HG03342 (cell line): ENCODE measurements around the gene PTPRD.

Experiments
- ATAC-seq: cut with Tn5 transposase; IDR thresholded peaks from one replicate; pipeline ENCODE4 v1.9.1; 2021; ENCODE audit warnings: mild to moderate bottlenecking, moderate library complexity; ENCODE audit not compliant: unreplicated experiment

Gene PTPRD

DNA sequence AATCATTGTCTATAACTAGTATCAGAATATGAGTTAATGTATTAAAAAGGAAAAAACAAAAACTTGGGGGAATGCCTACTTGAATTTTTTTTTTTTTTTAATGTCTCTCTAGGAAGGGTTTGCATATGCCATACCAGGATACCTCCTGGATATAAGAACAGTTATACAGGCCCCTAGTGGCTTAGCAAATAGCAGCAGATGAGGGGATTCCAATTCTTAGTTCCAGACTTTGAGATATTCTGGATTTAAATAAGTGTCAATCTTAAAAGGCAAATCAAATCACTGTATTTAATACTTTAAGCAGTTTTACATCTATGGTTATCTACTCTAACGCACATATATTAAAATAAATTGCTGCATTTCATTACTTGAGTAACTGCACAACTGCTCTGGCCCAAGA, 1757.8 kb downstream of the PTPRD start:
- ATAC-seq: no peak

DNA sequence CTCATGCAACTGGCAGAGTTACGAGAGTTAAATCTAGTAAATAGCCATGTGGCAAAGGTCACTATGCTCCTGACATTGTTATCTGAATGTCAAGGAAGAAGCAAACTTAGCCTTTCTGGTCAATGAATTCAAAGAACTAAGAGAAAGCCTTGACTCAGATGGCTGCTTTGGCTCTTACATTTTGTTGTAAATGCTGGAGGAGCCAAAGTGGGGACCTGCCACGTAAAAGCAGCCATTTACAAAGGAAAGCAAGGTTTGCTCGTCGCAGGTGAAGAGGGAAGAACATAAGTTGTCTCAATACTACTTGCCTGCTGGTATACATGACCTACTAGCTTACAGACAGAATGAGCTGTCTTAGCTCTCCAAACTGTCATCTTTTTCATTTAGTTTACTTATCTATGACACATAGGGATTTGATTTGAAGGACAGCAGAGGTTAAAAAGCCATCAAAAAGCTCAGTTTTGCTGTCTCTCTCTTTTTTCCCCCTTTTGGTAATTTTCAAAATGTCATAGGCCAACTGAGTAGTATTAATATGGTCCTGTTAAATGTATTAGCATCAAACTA, 1760.4 kb downstream of the PTPRD start:
- no peak for ATAC-seq

DNA sequence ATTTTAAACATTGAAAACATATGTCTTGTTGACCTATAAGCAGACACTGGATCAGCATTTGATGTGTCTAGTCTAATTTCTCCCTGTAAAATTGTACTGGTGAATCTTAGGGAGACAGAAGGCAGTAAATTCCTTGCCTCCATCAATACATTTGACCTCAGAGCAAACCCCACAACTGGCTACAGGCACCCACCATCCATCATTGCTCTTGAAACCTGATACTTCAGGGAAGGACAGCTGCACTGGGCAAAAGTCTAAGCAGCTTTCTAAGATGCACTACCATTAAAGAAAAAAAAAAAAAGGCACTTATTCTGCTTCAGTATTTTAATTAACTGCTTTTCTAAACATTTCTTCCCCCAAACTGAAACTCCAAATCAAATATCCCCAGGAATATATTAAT, 1761.9 kb downstream of the PTPRD start:
- no peak for ATAC-seq

DNA sequence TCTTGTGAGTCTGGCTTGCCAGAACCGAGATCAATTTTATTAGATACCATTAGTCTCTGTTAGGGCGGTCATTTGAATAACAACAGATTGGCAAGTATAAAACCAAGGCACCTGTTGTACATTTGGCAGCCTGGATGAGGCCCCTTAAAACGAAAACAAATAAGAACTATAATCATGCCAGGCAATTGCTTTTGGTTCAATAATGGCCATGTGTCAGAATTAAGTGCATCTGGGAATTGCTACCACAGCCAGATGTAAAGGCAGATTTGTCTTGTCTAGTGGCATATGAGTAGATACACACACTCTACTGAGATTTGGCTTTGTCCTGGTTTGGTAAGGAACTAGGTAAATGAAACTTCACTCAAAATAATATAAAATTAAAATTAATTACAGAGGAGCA, 1767.0 kb downstream of the PTPRD start:
- no peak for ATAC-seq

DNA sequence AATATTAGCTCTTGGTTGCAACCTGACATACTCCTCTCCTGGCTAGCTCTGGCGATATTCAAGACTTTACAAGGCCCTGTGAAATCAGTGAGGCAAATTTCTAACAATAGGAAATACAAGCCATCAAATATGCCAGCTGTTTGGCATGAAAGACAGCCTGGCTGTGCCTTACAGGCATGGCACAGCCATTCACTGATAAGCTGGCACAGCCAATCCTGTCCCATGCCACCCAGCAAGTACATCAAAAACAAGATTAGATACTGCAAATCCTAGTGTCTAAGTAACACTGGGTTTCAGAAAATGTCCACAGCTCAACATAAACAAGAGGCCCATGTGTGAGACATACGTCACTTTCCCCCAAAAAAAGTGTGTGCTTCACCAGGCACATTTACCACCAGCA, 1767.4 kb downstream of the PTPRD start:
- no peak for ATAC-seq

DNA sequence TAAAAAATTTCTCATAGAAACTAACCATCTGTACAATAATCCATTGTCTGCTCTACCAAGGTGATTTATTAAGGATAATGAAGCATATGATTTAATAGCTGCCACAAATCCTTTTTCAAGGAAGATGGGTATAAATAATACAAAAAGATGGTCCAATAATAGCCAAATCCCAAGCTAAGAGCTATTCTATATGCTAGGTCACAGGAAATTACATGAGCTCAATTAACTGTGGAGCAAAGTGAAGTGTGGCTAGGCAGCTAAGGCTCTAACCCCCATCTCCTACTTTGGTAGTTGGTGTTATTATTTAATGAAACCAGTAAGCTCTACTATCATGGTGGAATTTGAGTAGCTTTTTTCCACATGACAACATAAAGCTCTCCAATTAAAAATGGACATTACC, 1768.3 kb downstream of the PTPRD start:
- no peak for ATAC-seq

DNA sequence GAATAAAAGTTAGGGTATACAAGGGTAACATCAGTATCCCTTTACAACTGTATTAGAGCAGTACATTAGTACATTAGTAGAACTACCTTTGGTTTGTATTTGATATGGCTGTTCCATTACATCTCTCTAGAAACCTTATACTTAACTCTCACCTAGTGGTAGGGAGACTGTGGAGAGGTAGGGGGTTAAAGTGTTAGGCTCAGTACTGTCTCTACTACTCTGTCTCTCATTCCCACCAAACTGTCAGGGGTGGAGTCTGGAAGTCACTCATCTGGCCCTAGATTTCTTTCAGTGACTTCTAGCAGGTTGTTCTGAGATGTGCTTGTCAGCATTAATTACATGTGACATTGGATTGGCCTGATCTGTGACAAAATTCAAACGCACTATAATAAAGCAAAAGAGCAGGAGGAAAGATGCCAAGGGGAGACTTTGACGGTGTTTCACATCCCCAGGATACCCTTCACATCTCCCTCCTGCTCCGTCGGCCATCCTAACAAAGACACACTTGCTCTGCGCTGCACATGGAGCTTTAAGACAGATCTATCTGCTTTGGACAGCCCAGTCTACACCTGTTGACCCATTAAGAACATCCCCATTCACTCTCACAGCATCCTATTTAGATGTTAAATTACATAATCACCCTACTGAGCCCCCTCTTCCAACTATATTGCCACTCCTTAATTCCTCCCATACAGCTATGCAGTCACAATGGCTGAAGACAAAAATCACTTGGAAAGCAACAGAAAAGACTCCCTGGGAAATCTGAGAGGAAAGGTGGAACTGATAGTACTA, 1770.2 kb downstream of the PTPRD start:
- ATAC-seq: no peak

DNA sequence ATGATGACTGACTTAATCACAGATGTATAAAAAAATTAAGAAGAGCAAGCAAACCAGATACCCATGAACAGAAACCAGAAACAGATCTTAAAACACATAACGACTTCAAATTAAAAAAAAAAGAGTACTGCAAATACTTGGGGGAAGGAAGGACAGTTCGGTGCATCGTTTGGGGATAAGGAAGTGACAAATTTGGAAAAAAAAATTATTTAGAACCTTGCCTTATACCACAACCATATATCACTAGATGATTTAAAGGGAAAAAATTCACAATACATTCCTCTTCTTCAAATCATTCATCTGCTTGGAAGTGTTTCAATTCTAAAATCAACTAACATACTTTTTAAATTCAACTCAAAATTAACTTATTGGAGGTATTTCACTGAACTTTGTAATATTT, 1774.7 kb downstream of the PTPRD start:
- ATAC-seq: no peak

DNA sequence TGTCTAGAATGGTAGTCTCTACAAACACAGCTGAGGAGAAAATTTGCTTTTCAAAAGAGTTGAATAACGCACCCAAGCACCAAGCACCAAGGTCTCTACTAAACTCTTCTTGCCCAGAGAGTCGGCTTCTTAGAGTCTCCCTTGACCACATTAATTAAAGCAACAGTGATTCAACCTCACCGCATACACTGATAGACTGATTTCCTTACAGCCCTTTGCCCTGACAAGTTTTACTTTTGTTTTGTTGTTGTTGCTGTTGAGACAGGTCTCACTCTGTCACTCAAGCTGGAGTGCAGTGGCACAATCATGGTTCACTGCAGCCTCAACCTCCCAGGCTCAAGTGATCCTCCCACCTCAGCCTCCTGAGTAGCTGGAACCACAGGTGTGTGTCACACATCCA, 1777.5 kb downstream of the PTPRD start:
- no peak for ATAC-seq

DNA sequence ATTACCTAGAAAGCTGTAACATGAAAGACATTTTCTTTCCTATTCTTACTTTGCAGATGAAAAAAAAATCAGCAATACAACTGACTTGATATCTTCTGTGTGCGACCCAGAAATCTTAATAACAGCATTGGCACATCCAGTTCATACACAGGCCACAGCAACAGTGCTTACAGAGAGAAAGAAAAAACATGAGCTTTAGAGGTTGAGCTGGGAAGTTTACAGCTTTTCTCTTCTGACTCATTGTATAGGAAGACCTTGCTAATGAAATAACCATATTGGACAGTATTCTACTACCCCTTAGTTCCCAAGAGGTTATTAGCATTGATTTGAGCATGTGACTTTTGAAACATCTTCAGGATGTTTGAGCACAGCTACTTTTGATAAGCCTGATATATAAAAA, 1779.8 kb downstream of the PTPRD start:
- ATAC-seq: no peak

DNA sequence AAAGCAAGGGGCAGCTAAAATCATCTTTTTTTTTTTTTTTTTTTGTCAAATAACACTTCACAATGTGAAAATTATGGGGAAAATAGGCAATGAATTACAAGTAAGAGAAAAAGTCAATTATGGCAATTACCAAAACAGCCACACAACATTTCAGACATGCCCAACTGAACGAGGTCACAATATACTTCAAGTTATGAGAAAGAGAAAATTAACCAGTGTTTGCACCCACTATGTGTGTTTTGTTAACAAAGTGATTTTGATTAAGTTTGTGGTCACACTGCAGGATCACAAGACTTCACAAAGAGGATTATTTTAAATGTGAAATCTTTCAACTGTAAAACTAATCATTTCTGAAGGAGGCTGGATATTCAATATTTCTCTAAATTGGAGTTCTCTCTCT, 1780.4 kb downstream of the PTPRD start:
- ATAC-seq: no peak

DNA sequence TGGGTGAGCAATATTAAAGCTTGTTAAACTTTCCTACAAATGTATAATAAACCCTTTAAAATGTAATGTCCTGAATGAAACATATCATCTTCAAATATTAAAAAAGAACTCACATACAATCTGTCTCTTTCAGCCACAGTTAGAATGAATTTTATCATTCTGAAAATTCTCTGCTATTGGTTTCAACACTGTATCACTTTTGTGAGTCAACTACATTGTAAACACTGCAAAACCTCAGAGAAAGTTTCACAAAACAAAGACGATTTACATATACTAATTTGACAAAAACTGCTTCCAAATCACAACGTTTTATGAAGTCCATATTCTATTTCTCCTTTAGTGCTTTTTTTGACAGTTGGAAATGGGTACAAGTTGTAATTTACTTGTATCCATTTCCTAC, 1781.2 kb downstream of the PTPRD start:
- ATAC-seq: no peak

DNA sequence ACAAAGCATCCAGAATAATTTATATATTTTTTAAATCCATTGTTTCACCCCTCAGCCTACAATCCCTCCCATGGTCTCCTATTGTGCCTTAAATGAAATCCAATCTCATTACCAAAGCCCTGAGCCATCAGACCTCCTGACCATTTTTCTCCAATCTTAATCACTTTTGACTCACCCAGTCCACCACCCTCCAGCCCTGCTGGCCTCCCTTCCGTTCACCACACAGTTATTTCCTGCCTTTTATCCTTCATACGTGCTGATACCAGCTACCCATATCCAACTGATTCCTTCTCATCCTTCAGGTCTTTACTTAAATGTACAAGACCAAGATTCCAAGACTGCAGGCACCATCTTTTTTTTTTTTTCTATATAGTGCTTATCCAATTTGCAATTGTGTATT, 1786.5 kb downstream of the PTPRD start:
- ATAC-seq: no peak

DNA sequence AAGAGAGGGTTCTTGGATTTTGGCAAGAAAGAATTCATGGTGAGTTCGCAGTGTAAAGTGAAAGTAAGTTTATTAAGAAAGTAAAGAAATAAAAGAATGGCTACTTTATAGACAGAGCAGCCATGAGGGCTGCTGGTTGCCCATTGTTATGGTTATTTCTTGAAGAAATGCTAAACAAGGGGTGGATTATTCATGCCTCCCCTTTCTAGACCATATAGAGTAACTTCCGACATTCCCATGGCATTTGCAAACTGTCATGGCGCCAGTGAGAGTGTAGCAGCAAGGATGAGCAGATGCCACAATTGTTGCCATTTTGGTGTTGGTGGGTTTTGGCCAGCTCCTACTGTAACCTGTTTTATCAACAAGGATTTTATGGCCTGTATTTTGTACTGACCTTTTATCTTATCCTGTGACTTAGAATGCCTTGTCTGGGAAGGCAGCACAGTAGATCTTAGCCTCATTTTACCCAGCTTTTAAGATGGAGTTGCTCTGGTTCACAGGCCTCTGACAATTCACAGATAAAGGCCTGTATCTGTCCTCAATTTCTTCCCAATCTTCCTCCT, 1787.1 kb downstream of the PTPRD start:
- ATAC-seq: no peak

DNA sequence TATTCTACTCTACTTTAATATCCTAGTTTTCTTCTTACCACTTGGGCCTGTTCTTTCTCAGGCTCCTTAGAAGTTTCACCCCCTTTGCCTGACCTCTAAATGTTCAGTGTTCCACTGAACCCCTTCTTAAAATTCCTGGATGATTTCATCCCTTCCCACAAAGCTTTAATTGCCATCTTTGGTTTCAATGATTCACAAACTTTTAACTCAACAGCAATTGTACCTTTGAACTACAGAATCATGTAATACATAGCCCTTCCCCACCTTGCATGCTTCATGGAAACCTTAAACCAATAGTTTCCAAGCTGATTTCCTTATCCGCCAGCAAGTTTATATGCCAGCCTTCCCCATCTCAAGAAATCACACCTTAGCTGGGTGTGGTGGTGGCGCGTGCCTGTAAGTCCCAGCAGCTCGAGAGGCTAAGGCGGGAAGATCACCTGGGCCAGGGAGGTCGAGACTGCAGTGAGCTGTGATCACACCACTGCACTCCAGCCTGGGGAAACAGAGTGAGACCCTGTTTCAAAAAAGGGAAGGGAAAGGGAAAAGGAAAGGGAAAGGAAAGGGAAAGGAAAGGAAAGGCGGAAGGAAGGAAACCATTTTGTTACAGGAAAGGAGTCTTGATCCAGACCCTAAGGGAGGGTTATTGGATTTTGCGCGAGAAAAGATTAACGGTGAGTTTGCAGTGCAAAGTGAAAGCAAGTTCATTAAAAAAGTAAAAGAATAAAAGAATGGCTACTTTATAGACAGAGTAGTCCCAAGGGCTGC, 1789.5 kb downstream of the PTPRD start:
- ATAC-seq: no peak

DNA sequence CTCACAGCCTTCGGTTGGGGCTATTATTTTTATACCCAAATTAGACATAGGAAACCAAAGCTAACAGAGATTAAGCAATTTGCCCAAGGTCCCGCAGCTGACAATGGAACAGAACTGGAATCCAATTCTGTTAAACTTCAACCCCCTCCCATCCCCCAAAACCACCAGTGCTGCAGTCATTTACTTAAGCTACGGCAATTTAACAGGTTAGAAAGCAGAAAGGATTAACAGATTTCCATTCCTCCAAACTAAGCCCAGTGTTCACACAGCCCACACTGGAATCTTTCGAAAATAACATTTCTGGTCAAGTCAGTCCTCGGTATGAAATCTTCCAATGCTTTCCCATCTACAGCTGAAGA, 1790.2 kb downstream of the PTPRD start:
- ATAC-seq: no peak

DNA sequence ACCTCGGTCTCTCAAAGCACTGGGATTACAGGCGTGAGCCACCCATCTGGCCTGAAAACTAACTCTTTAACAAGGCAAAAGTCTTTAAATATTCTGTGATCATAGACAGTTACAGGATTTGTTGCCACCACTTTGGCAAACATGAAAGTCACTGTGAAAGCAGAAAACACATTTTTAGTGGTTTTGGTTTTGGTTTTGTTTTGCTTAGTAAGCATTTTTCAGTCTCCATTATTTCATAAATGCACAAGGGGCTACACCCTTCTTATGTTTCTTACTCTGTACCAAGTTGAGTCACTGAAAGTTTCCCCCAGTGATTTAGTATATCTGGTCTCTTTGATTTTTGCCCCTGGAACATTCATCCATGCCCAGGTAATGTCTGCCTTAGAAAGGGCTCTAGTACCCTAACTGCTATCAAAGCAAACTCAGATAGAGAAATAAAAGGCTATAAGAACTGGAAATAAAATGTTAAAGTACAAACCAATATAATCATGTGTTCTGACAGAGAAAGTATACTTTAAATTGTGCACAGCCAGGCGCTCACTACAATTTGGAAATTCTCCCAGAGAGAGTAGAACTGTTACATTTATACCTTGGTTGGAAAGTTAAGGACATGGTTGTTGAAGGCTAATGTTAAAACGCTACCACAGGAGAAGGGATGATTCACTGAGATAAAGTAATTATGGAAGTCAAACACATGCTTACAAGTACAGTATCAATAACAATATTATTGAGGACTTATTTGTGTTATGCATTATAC, 1790.7 kb downstream of the PTPRD start:
- peak; percentile 49 for ATAC-seq

DNA sequence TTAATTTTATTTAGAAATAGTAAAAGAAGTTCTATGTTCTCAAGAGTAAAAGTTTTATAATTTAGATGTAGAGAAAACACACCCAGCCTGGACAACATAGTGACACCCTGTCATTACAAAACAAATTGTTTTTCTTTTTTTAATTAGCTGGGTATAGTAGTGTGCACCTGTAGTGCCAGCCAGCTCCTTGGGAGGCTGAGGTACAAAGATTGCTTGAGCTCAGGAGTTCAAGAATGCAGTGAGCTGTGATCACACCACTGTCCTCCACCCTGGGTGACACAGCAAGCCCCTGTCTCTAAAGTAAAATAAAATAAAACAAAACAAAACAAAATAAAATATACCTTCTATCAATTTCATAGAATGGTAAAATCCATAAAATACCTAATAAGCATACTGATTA, 1795.5 kb downstream of the PTPRD start:
- ATAC-seq: no peak

DNA sequence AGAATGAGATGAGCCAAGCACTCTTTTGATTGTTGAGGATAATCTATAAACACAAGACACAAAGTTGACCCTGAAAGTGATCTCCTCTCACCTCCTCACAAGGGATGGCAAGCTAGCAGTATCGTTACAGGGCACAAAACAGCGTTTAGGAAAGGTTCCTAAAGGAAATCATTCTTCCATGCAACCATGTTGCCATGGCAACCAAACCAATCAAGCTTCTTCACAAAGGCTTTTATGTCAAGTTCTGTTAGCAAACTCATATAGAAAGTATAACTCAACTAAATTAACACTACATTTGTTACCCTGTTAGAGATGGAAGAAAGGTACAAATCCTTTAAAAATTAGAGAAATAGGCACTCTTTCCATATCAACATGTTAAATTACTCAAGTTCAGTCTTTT, 1796.4 kb downstream of the PTPRD start:
- peak; percentile 52 for ATAC-seq

DNA sequence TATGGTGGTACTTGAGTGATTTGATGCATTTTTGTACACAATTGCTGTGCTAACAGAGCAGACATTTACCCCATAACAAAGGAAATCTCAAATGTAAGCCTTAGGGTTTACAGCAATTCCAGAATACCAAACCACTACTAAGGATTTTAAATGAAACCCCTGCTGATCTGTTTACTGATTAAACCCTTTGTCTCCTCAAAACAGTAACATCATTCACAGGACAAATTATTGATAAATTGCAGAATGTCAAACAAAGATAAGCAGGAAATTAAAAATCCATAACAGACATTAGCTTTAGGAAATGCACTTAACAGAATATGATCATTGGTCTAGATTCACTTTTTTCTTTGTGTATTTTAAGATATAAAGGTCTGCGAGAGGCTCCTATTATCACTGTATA, 1796.9 kb downstream of the PTPRD start:
- ATAC-seq: no peak

DNA sequence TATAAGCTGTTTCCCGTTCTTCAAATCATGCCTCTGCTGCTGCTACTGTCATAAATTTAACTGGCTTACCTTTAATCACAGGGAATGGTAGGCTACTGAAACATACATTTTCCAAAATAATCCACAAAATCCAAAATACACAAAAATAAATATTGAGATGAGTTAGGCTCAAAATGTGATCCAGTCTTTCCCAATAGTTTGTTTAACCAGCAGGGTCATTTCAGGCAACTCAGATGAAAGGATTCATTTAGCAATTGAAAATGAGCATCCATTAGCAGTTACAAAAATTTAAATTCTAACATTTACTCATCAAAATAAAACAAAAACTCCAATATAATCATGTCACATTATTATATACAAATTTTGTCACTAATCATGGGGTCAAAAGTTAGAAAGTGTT, 1797.6 kb downstream of the PTPRD start:
- no peak for ATAC-seq
